HG03520 (cell line): ENCODE data around the gene NLRC5.
"Not testable (repeated sequence)": the region's sequence is repeated elsewhere in the genome, so short reads cannot be mapped to it uniquely, and the experiment has no call there.

ENCODE experiments used
- ATAC-seq: cut with Tn5 transposase; IDR thresholded peaks from one replicate; pipeline ENCODE4 v1.9.1; 2021; ENCODE audit warnings: mild to moderate bottlenecking, moderate library complexity; ENCODE audit not compliant: unreplicated experiment

NLRC5 gene

DNA sequence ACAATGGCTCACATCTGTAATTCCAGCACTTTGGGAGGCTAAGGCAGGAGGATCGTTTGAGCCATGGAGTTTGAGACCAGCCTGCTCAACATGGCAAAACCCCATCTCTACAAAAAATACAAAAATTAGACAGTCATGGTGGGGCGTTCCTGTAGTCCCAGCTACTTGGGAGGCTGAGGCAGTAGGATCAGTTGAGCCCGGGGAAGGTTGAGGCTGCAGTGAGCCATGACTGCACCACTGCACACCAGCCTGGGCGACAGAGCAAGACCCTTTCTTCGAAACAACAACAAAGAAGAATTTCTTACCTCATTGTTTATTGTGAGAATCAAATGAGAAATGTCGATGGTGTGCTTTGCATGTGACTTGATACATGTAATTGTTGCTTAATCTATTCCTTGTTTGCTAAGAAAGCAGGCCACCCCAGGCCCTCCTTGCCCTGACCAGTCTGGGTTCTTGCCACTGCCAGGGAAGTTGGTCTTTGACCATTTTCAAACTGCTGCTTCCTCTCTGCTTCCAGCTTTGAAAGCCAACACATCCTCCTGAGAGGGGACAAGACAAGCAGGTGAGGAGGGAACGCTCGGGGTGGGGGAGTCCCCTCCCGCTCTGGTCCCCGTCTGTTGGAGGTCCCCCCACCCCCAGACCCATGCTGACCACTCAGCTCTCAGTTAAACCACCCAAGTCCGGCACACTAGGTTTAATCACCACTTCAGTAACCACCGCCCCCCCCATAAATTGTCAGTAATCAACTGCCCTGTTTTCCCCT, 55.8 kb downstream of the NLRC5 start:
- ATAC-seq = no peak

DNA sequence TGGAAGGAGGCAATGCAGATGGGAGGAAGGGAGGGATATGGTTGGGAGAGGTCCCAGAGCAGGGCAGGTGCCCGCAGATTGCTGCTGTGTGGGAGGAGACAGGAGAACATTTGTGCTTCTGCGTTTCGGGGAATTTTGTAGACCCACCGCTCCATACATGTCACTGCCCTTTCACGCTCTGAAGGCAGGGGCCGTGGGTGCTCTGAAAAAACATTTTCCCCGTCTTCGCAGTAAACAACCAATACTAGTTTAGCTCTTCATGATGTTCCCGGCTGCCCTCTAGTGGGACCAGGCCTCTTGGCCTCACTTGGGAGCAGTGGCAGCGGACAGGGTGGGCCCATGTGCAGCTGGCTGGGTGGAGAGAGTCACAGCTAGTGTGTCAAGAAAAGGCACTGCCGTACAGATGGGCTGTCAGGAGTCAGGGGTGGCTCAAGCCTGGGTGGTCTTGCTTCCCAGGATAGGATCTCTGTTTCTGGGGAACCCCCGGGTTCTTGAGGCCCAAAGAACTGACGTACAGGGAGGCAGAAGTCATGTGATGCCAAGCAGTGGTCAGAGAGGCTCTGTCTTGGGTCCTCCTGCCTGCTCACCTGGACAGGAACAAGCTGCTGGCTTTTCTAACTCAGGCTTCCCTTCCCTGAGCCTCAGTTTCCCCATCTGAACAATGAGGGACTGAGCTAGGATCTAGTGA, 56.5 kb downstream of the NLRC5 start:
- ATAC-seq = no peak

DNA sequence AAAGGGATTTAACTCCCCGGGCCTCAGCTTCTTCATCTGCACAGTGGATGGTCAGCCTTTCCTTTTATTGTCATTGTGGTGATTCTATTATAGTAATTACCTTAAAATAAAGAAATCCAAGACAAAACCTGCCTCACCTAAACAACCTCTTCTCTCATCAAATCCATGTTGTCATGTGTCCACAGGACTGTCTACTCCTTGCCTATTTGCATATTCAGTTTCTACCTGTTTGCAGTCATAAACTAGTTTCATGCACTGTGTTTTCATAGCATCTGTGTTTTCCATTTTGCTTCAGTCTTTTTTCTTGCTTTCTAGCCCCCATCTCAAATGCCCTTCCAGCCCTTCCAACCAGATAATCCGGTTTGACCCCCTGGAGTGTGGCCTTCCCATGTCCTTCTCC, 58.7 kb downstream of the NLRC5 start:
- no peak for ATAC-seq

DNA sequence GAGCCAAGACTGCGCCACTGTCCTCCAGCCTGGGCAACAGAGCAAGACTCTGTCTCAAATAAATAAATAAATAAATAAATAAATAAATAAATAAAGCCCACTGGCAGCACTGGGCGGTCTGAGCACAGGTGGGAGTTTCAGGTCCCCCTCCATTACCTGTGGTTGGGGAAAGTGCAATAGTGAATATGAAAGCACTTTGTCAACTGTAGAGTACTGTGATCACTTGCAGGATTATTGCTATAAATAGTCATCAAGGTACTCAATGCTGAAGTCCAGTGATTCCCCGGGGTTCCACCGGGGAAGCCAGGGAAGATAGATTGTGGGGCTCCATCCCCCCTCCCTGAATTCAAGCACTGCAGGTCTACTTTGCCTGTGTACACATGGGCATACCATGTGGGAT, 60.3 kb downstream of the NLRC5 start:
- no peak for ATAC-seq

- no peak for ATAC-seq
Measured at GRCh38 chr16:57051696-57052228, 62.4 kb downstream of the NLRC5 start.

- ATAC-seq = no peak
Measured at GRCh38 chr16:57053206-57053605, 63.8 kb downstream of the NLRC5 start.

- ATAC-seq = no peak
Measured at GRCh38 chr16:57054338-57054737, 65.0 kb downstream of the NLRC5 start.

DNA sequence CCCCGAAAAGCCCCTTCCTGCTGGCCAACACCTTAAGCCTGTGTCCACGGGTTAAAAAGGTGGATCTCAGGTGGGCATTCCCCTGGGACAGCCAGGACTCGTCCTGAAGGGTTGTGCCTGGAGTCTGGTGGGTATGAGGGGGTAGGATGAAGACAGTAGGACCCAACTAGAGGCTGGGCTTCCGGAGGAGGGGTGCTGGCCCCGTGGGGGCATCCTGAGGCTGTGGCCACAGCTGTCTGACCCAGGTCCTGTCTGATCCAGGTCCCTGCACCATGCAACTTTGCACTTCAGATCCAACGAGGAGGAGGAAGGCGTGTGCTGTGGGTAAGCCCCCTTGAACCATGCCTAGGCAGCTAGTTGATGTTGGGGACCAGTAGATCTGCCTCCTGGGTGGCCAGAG, 65.4 kb downstream of the NLRC5 start:
- no peak for ATAC-seq

DNA sequence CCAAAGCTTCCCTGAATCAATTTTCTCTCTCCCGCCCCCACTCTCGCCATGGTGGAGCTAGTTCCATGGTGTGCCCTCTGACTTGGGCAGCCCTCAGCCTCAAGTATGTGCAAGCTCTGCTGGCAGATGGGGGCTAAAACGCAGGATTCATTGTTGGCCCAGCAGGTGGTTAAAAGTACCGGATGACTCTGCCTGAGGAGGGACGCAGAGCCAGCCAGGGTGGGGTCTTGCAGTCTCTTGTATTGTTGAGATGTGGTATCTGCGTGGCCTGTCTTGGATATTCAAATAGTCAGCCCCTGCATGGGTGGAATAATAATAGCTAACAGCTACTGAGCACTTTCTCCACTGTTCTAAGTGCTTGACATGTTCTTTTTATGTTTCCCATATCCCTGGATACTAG, 66.3 kb downstream of the NLRC5 start:
- ATAC-seq = no peak

DNA sequence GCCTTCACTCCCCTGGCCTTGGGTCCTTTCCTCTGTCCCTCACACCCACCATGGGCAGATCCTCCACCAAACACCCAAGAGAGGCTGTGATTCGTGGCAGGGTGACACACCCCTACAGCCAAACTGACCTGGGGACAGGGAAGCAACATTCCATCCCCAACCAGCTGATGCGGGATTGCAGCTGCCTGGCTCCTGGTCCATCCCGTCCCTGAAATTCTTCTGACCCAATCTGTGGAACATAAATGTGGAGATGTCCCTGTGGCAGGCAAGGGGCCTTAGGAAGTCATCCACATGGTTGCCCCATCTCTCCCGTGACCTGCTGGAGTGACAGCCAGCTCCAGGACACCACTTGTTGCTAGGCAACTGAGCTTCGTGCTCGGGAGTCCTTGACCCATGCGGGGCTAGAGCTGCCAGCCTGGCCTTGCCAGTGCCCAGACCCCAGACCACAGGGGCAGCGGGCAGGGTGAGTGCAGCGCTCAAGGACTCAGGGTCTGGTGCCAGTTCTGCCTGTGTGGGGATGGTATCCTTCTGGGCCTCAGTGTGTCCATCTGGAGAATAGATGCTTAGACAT, 69.0 kb downstream of the NLRC5 start:
- ATAC-seq = no peak

- no peak for ATAC-seq
Measured at GRCh38 chr16:57060323-57061083, 71.1 kb downstream of the NLRC5 start.

- ATAC-seq = no peak
Measured at GRCh38 chr16:57061084-57061905, 71.9 kb downstream of the NLRC5 start.

- ATAC-seq = no peak
Measured at GRCh38 chr16:57062329-57062728, 73.0 kb downstream of the NLRC5 start.

DNA sequence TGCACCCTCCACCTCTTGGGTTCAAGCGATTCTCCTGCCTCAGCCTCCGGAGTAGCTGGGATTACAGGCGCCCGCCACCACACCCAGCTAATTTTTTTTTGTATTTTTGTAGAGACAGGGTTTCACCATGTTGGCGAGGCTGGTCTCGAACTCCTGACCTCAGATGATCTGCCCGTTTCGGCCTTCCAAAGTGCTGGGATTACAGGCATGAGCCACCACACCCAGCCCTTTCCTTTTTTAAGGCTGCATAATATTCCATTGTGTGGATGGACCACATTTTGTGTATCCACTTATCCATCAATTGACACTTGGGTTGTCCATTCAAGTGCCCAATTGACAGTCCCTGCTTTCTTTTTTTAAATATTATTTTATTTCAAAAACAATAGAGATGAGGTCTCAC, 73.8 kb downstream of the NLRC5 start:
- ATAC-seq = not testable (repeated sequence)

DNA sequence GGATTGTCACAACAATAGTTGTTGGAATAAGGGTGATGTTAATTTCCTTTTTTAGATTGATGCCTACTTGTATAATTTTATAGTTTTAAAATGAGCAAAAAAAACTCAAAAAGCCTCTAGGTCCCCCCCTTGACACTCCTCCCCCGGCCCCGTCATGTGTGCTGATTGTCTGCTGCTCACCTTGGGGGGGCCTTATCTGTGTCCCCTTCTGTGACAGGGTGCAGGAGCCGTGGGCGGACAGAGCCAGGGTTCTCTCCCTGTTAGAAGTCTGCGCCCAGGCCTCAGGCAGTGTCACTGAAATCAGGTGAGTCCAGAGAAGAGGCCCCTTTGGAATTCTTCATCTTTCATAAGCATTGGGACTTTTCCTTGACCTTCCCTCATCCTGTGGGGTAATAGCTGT, 75.6 kb downstream of the NLRC5 start:
- no peak for ATAC-seq

- ATAC-seq = no peak
Measured at GRCh38 chr16:57066625-57067024, 77.3 kb downstream of the NLRC5 start.

DNA sequence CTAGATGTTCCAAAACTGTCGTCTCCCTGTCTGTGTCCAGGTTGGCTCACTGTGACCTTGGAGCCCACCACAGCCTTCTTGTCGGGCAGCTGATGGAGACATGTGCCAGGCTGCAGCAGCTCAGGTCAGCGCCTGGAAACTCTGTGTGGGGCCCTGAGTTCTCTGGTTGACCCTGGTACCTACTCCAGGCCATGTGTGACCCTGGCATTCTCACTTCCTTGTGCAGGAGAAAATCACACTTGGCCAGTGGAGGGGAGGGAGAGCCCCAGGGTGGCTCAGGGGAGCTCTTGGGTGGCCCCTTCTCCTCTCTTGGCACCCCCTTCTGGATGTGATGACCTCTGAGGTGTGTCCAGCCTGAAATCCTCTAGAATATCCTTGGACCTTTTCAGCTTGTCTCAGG, 78.0 kb downstream of the NLRC5 start:
- ATAC-seq = no peak

- no peak for ATAC-seq
Measured at GRCh38 chr16:57069053-57069452, 79.7 kb downstream of the NLRC5 start.

DNA sequence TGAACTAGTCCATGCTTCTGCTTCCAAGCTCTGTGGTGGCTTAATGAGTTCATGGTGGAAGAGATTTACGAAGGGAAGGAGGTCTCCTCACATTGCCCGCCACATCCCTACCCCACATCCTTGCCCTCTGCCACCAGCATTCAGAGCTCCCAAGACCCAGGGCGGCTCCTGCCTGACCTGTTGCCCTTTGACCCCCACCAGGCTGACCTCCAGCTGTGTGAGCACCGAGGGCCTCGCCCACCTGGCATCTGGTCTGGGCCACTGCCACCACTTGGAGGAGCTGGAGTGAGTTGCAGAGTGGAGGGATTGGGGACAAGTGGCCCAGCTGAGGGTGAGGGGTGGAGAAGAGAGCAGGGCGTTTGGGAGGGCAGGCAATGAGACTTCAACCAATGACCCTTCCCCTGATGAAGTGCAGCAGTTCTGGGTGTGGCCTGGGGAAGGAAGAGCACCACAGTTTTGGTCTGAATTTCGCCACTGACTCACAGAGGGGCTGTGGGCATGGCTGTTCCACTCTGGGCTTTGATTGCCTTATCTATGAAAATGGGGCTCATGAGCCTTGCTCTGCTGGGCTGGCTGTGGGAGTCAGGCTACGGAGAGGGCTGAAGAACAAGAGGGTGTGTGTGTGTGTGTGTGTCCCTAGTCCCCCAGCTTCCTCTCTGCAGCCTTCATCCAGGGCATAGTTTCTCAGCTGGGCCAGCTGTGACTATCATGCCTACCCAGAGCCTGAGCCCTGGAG, 80.4 kb downstream of the NLRC5 start:
- no peak for ATAC-seq

DNA sequence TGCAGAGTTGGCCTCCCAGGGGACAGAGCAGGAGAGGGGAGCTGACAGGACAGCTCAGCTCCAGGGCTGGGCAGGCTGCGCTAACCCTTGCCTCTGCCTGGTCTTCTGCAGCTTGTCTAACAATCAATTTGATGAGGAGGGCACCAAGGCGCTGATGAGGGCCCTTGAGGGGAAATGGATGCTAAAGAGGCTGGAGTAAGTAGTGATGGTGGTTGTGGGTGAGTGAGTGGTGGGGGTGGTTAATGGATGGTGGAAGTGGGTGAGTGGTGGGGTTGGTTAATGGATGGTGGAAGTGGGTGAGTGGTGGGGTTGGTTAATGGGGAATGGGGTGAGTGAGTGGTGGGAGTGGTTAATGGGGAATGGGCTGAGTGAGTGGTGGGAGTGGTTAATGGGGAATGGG, 81.1 kb downstream of the NLRC5 start:
- no peak for ATAC-seq
